H1 (cell line): ENCODE measurements around the gene GPHB5. TPM values are rescaled to one million over a fixed set of nuclear protein-coding genes. Genes with fewer than 3 reads are reported as not detected.

Experiments used
- CHD7 ChIP-seq: fragments of 300-600 bp; sonication (generic); IDR thresholded peaks from 2 replicates; pipeline ENCODE4 v1.7.1; 2012; ENCODE audit warnings: low read length, moderate library complexity, mild to moderate bottlenecking, inconsistent platforms; ENCODE audit not compliant: insufficient replicate concordance
- USF2 ChIP-seq: IDR thresholded peaks from 2 replicates; pipeline ENCODE4 v1.6.1; 2011; ENCODE audit warnings: low read length, improper control_type of control experiment
- polyA plus RNA-seq, 7 experiments: library from polyadenylated mRNA; depleted of rRNA in 3 of 7; stranded (reverse) in 5 of 7; unstranded in 2 of 7; fragments of >200 nt in 5 of 7; fragments of 200-250 nt in 2 of 7; gene quantifications; 1 replicate in 5 of 7; 2 replicates in 1 of 7; 4 replicates in 1 of 7; pipeline versions ENCODE4 v1.2.1 to v1.2.3, GENCODE V29; 2011 to 2013; ENCODE audit warnings: missing spikeins in 2 of 7, mixed read lengths in 2 of 7
- total RNA-seq: library from RNA; stranded (reverse); fragmentation: NEBNext Ultra II Directional; extraction: Animal tissue kit (Norgen Biotek cat#: 25700); gene quantifications from 2 replicates; pipeline ENCODE4 v1.2.1, GENCODE V29; 2021

GPHB5 gene
- total and polyA plus RNA-seq, 2 of the 8 experiments (the other 6 are each of a cell fraction or from before 2014, with no cell fraction given), result not detected

- TF ChIP-seq CHD7 (no peak), USF2 (no peak)
These were observed 23.6 kb upstream of the GPHB5 start (continued) for GRCh38 chr14:63342371-63342770.
